Heart left ventricle (tissue), 16 donors: ENCODE results near the gene TBC1D8. TPM values are rescaled to one million over a fixed set of nuclear protein-coding genes. Genes with fewer than 3 reads are reported as not detected.
"Not testable (repeated sequence)": the region's sequence is repeated elsewhere in the genome, so short reads cannot be mapped to it uniquely, and the experiment has no call there.

Experiments
- ATAC-seq, 4 donors: fragments of 200-7000 bp; cut with Tn5 transposase; one replicate each; pipeline ENCODE4 v1.9.1; 2020 to 2022; ENCODE audit warnings: moderate library complexity in 4 of 4, mild to moderate bottlenecking in 3 of 4, moderate number of reproducible peaks in 1 of 4
- DNase-seq, 5 donors: peaks; one replicate each; pipeline ENCODE4 v3.0.0-alpha.2; 2020
- H3K27ac ChIP-seq, 12 donors: fragments of 200-600 bp; sonication (generic) in 4 of 12; one replicate each; pipeline versions ENCODE4 v1.5.0 to v1.8.0; 2016 to 2022; ENCODE audit warnings: mild to moderate bottlenecking in 2 of 12
- H3K27me3 ChIP-seq, 9 donors: fragments of 200-600 bp; sonication (generic) in 2 of 9; one replicate each; pipeline versions ENCODE4 v1.5.1 to v1.8.0; 2016 to 2022; ENCODE audit warnings: mild to moderate bottlenecking in 3 of 9
- H3K36me3 ChIP-seq, 9 donors: fragments of 200-600 bp; sonication (generic) in 2 of 9; one replicate each; pipeline versions ENCODE4 v1.5.0 to v1.8.0; 2018 to 2022; ENCODE audit warnings: mild to moderate bottlenecking in 2 of 9
- H3K4me1 ChIP-seq, 12 donors: fragments of 200-600 bp; sonication (generic) in 4 of 12; one replicate each; pipeline versions ENCODE4 v1.5.0 to v1.8.0; 2016 to 2022; ENCODE audit warnings: mild to moderate bottlenecking in 3 of 12
- H3K4me3 ChIP-seq, 12 donors: fragments of 200-600 bp; sonication (generic) in 4 of 12; one replicate each; pipeline versions ENCODE4 v1.5.0 to v1.8.0; 2017 to 2022; ENCODE audit warnings: mild to moderate bottlenecking in 9 of 12, moderate library complexity in 4 of 12
- H3K9me3 ChIP-seq, 12 donors: fragments of 200-600 bp; sonication (generic) in 4 of 12; one replicate each; pipeline versions ENCODE4 v1.5.0 to v1.8.0; 2016 to 2022; ENCODE audit warnings: mild to moderate bottlenecking in 1 of 12
- CTCF ChIP-seq, 12 donors: fragments of 200-600 bp; sonication (generic) in 4 of 12; IDR thresholded peaks; one replicate each; pipeline versions ENCODE4 v1.5.0 to v1.8.0; 2018 to 2022; ENCODE audit warnings: antibody characterized with exemption in 12 of 12, mild to moderate bottlenecking in 5 of 12
- POLR2A ChIP-seq, 2 donors: fragments of 450-650 bp; IDR thresholded peaks; one replicate each; pipeline ENCODE4 v1.6.1; 2017; ENCODE audit warnings: antibody characterized with exemption in 2 of 2, mild to moderate bottlenecking in 2 of 2, moderate library complexity in 2 of 2
- WGBS, 4 donors: extraction: QIAGEN DNeasy Blood & Tissue Kit in 2 of 4; methylation state at CpG; one replicate each; pipeline versions ENCODE4 v1.1.5 to v1.1.7; 2013 to 2018; 5-methylcytosine and 5-hydroxymethylcytosine counted together
- intact Hi-C, 10 donors: fragments of 100-400 bp; cut with DNase I; formaldehyde crosslinking; loops; one replicate each; pipeline versions ENCODE4 v1.11.1 to v1.14.2; 2022
- polyA plus RNA-seq, 2 donors: library from polyadenylated mRNA; stranded (reverse); fragments of 200-250 nt; gene quantifications; one replicate each; pipeline ENCODE4 v1.2.3, GENCODE V29; 2013
- total RNA-seq, 9 donors: library from RNA; depleted of rRNA in 2 of 9; stranded (reverse); fragments of >200 nt in 2 of 9; fragmentation: NEBNext Ultra II Directional in 3 of 9; extraction: Animal tissue kit (Norgen Biotek cat#: 25700) in 3 of 9; gene quantifications; one replicate each; pipeline versions ENCODE4 v1.1.0 to v1.2.4, GENCODE V29; 2016 to 2023
- donor health status: ischemic (EF 13 %, LVEDD 7.1; RV severe dilation, severe dysfunction).
- donor health status: healthy with polysubstance abuse.
- donor health status: DM: no; HTN: yes; CAD: no.
- donor health status: DM: no; HTN: no; CAD: no.
- donor health status: ischemic (EF 25% LVEDD 6.9; RV normal size, moderate dysfunction).
- donor health status: ischemic (EF 25% LVEDD 5.7; RV mildly dilated, moderate dysfunction).
- donor health status: healthy.
- donor health status: DM: yes; HTN: yes; CAD: no.
- donor health status: ischemic (EF 35%, LVEDD 5.7; RV mildly dilated, moderate dysfunction).
- donor health status: nonischemic (EF 11% LVEDD 7.7; RV severe dilation, severe dysfunction).
- donor health status: DM: yes; HTN: yes; CAD: no.
- donor health status: PGD.
- donor health status: ischemic (EF 29% LVEDD 5.4; RV normal size, mild dysfunction).
- donor health status: nonischemic (EF 23%, LVEDD 6.1; RV moderate dilation, normal function).

TBC1D8 gene
- total and polyA plus RNA-seq, 11 donors = 30.1 to 61.7 (median 42.9) TPM

GRCh38 chr2:101173707-101174295, 22.6 kb upstream of the TBC1D8 start:
- no peak overlapping the region for H3K4me3 ChIP-seq
- H3K36me3 ChIP-seq = no peaks in the 10 kb centered on the region
- peaks cover 0 to 13% (median 0%) of the 10 kb centered on the region in 12 donors for H3K9me3 ChIP-seq
- peak in 2 of 5 donors; percentile 24 to 45 for DNase-seq
- H3K27me3 ChIP-seq = no peaks in the 10 kb centered on the region
- no peak for TF ChIP-seq CTCF (IDR thresholded peaks at IDR 0.05)
- no peak for TF ChIP-seq POLR2A (IDR thresholded peaks at IDR 0.05)
- peaks cover 0 to 48% (median 0%) of the 10 kb centered on the region in 12 donors for H3K4me1 ChIP-seq
- ATAC-seq = peak in 3 of 4 donors; percentile 51 to 85 (median 61)
- intact Hi-C loops = no loop called here
- peak overlapping the region in 1 of 12 donors; percentile 78 for H3K27ac ChIP-seq
- WGBS, 4 donors = 38 to 75% (median 67%) methylated on average over 2 of the region's 2 CpGs

- ATAC-seq, intact Hi-C loops, H3K4me3 ChIP-seq, DNase-seq, H3K27ac ChIP-seq, H3K36me3 ChIP-seq, H3K27me3 ChIP-seq: not testable (repeated sequence)
- Histone ChIP-seq H3K9me3 (peaks cover 0 to 29% (median 2%) of the 10 kb centered on the region in 12 donors), H3K4me1 (peaks cover 0 to 30% (median 0%) of the 10 kb centered on the region in 12 donors)
- 76 to 82% (median 79%) methylated on average over 2 of the region's 2 CpGs for WGBS, 4 donors
Measured at GRCh38 chr2:101169822-101170221, 18.6 kb upstream of the TBC1D8 start.

GRCh38 chr2:101168706-101169105, 17.5 kb upstream of the TBC1D8 start:
- no peak for ATAC-seq

GRCh38 chr2:101167532-101167931, 16.4 kb upstream of the TBC1D8 start:
- DNase-seq, H3K27ac ChIP-seq, intact Hi-C loops, H3K27me3 ChIP-seq, H3K36me3 ChIP-seq, H3K4me3 ChIP-seq, ATAC-seq: not testable (repeated sequence)
- WGBS, 4 donors = 81 to 83% (median 82%) methylated on average over 2 of the region's 2 CpGs
- Histone ChIP-seq H3K9me3 (peaks cover 0 to 21% (median 0%) of the 10 kb centered on the region in 12 donors), H3K4me1 (peaks cover 0 to 11% (median 0%) of the 10 kb centered on the region in 12 donors)

More at GRCh38 chr2:101168706-101169105, 17.5 kb upstream of the TBC1D8 start:
- DNase-seq = no peak
- no peak for TF ChIP-seq CTCF (IDR thresholded peaks at IDR 0.05)
- no peak for TF ChIP-seq POLR2A (IDR thresholded peaks at IDR 0.05)
- Histone ChIP-seq H3K36me3 (no peaks in the 10 kb centered on the region), H3K4me3 (no peak overlapping the region), H3K4me1 (peaks cover 0 to 22% (median 0%) of the 10 kb centered on the region in 12 donors), H3K9me3 (peaks cover 0 to 26% (median 2%) of the 10 kb centered on the region in 12 donors), H3K27me3 (no peaks in the 10 kb centered on the region), H3K27ac (no peak overlapping the region)
- 95 to 100% (median 97%) methylated on average over 1 of the region's 1 CpG for WGBS, 4 donors
- intact Hi-C loops = no loop called here

- no peak for ATAC-seq
- WGBS, 4 donors = 91 to 97% (median 95%) methylated on average over 2 of the region's 2 CpGs
Measured at GRCh38 chr2:101164021-101164420, 12.8 kb upstream of the TBC1D8 start.

More at GRCh38 chr2:101164021-101164420, 12.8 kb upstream of the TBC1D8 start:
- H3K4me3 ChIP-seq = no peak overlapping the region
- H3K4me1 ChIP-seq = peaks cover 0 to 6% (median 0%) of the 10 kb centered on the region in 12 donors
- no peak overlapping the region for H3K27ac ChIP-seq
- peaks cover 0 to 18% (median 0%) of the 10 kb centered on the region in 12 donors for H3K9me3 ChIP-seq
- intact Hi-C loops = no loop called here
- no peaks in the 10 kb centered on the region for H3K36me3 ChIP-seq
- TF ChIP-seq POLR2A (IDR thresholded peaks at IDR 0.05) = no peak
- no peak for TF ChIP-seq CTCF (IDR thresholded peaks at IDR 0.05)
- H3K27me3 ChIP-seq = no peaks in the 10 kb centered on the region
- no peak for DNase-seq
